Prostate gland (tissue), 2 donors: ENCODE measurements around the gene METRNL. TPM values are rescaled to one million over a fixed set of nuclear protein-coding genes. Genes with fewer than 3 reads are reported as not detected.

Experiments used
- DNase-seq: peaks from one replicate; pipeline ENCODE4 v3.0.0-alpha.2; 2019; ENCODE audit warnings: low spot score
- H3K27ac ChIP-seq, 2 donors: fragments of 200-600 bp; sonication (generic); 2 replicates each; pipeline ENCODE4 v1.5.1; 2017 to 2019
- H3K27me3 ChIP-seq: fragments of 200-600 bp; sonication (generic); replicated peaks from 2 replicates; pipeline ENCODE4 v1.5.1; 2019; ENCODE audit not compliant: insufficient read depth
- H3K36me3 ChIP-seq, 2 donors: fragments of 200-600 bp; sonication (generic); 1 replicate in 1 of 2; 2 replicates in 1 of 2; pipeline versions ENCODE4 v1.5.1 to v1.8.1; 2017 to 2019
- H3K4me1 ChIP-seq: fragments of 200-600 bp; sonication (generic); replicated peaks from 2 replicates; pipeline ENCODE4 v1.5.1; 2019
- H3K4me3 ChIP-seq, 2 donors: fragments of 200-600 bp; sonication (generic); 2 replicates each; pipeline ENCODE4 v1.5.1; 2017 to 2019
- H3K9me3 ChIP-seq: fragments of 200-600 bp; sonication (generic); 2 replicates; pipeline ENCODE4 v1.5.1; 2017
- POLR2A ChIP-seq: fragments of 450-650 bp; IDR thresholded peaks from one replicate; pipeline ENCODE4 v1.6.1; 2016; ENCODE audit warnings: antibody characterized with exemption, mild to moderate bottlenecking
- POLR2AphosphoS5 ChIP-seq: sonication (generic); formaldehyde crosslinking; IDR thresholded peaks from one replicate; pipeline ENCODE4 v1.6.1; 2017; ENCODE audit warnings: antibody characterized with exemption
- WGBS: methylation state at CpG from one replicate; pipeline ENCODE4 v1.1.5; 2018; 5-methylcytosine and 5-hydroxymethylcytosine counted together
- intact Hi-C: fragments of 100-400 bp; cut with DNase I; formaldehyde crosslinking; loops from one replicate; pipeline ENCODE4 v1.14.2; 2022
- total RNA-seq, 2 donors: library from RNA; depleted of rRNA; stranded (reverse); fragments of >200 nt; gene quantifications; one replicate each; pipeline ENCODE4 v1.1.0, GENCODE V29; 2016
- TF ChIP-seq, protein P1 (sequence below), 4 experiments: fragments of 200-600 bp in 2 of 4; fragments of 450-650 bp in 2 of 4; sonication (generic) in 2 of 4; IDR thresholded peaks; 1 replicate in 3 of 4; 2 replicates in 1 of 4; pipeline ENCODE4 v1.5.1; 2016 to 2019; ENCODE audit warnings: antibody characterized with exemption in 4 of 4, mild to moderate bottlenecking in 2 of 4, moderate library complexity in 2 of 4

Gene METRNL
- total RNA-seq, 2 donors from 2014 or later, result 22.4 to 59.4 TPM

- peaks cover 21% of the 10 kb centered on the region for H3K4me1 ChIP-seq
- WGBS, result 94% methylated on average over 38 of the region's 39 CpGs
- H3K36me3 ChIP-seq, result no peaks in the 10 kb centered on the region
- TF ChIP-seq POLR2A (no peak), POLR2AphosphoS5 (no peak)
- TF ChIP-seq, protein P1, sequence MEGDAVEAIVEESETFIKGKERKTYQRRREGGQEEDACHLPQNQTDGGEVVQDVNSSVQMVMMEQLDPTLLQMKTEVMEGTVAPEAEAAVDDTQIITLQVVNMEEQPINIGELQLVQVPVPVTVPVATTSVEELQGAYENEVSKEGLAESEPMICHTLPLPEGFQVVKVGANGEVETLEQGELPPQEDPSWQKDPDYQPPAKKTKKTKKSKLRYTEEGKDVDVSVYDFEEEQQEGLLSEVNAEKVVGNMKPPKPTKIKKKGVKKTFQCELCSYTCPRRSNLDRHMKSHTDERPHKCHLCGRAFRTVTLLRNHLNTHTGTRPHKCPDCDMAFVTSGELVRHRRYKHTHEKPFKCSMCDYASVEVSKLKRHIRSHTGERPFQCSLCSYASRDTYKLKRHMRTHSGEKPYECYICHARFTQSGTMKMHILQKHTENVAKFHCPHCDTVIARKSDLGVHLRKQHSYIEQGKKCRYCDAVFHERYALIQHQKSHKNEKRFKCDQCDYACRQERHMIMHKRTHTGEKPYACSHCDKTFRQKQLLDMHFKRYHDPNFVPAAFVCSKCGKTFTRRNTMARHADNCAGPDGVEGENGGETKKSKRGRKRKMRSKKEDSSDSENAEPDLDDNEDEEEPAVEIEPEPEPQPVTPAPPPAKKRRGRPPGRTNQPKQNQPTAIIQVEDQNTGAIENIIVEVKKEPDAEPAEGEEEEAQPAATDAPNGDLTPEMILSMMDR (IDR thresholded peaks at IDR 0.05), result no peak
- DNase-seq, result no peak
- H3K27me3 ChIP-seq, result no peaks in the 10 kb centered on the region
- H3K9me3 ChIP-seq, result no peaks in the 10 kb centered on the region
- intact Hi-C loops, result no loop called here
- H3K27ac ChIP-seq, result no peak overlapping the region
- H3K4me3 ChIP-seq, result no peak overlapping the region
Observed at GRCh38 chr17:83086907-83087787, 7.7 kb downstream of the METRNL start.

DNA sequence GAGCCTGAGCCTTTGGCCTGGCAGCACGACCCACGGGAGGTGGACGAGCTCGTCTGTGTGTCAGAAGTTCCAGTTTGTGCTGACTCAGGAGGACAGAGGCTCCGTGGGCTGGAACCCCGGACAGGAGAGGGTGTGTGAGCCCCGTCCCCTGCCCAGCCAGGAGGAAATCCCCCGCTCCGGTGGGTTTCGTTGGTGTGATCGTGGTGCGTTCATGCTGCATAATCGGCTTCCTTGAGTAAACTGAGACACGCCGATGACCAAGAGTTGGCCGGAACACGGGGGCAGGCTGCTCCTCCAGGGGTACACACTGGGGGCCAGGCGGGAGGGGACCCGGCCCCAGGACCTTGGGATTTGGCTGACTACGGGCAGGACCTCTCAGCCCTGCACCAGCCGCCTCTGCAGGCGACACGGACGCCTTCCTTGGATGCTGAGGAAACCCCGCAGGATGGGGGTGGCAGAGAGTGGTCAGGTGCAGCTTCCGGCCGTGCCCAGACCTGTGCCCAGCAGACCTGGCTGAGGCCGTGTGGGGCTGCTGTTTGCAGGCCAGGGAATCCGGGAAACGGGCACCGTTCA lies 8.5 kb downstream of the METRNL start:
- TF ChIP-seq, protein P1 (IDR thresholded peaks at IDR 0.05), result no peak
- no peak for TF ChIP-seq POLR2AphosphoS5
- no peak for TF ChIP-seq POLR2A
- Histone ChIP-seq H3K4me3 (no peak overlapping the region), H3K27ac (no peak overlapping the region), H3K36me3 (no peaks in the 10 kb centered on the region), H3K4me1 (peaks cover 21% of the 10 kb centered on the region), H3K9me3 (no peaks in the 10 kb centered on the region), H3K27me3 (no peaks in the 10 kb centered on the region)
- no peak for DNase-seq
- 92% methylated on average over 31 of the region's 31 CpGs for WGBS
- intact Hi-C loops, result no loop called here

- 79% methylated on average over 13 of the region's 13 CpGs for WGBS
- H3K9me3 ChIP-seq, result no peaks in the 10 kb centered on the region
- TF ChIP-seq, protein P1 (IDR thresholded peaks at IDR 0.05), result no peak
- no peak for TF ChIP-seq POLR2A
- H3K27me3 ChIP-seq, result no peaks in the 10 kb centered on the region
- DNase-seq, result no peak
- intact Hi-C loops, result no loop called here
- H3K4me3 ChIP-seq, result no peak overlapping the region
- H3K36me3 ChIP-seq, result no peaks in the 10 kb centered on the region
- H3K4me1 ChIP-seq, result peaks cover 18% of the 10 kb centered on the region
- no peak overlapping the region for H3K27ac ChIP-seq
Observed at GRCh38 chr17:83088451-83088850, 9.0 kb downstream of the METRNL start.

DNA sequence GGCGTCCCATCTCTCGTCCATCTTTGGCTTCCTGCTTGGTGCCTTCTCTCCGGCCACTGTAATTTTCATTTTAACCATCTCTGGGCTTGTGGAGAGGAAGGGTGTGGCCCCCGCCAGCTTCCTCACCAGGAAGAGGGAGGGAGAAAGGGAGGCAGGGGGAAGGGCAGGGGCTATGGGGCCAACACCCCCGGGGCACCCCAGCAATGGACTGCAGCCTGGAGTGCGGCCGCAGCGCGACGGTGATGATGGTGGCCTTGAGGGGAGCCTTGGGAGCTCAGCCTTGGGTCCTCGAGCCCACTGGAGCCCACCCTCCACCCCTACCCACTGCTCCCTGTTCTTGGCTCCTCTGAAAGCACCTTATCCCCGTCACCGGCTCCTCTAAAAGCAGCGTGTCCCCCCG lies 9.5 kb downstream of the METRNL start:
- H3K27ac ChIP-seq, result no peak overlapping the region
- 72% methylated on average over 15 of the region's 15 CpGs for WGBS

More for the DNA sequence above, 9.5 kb downstream of the METRNL start:
- Histone ChIP-seq H3K36me3 (no peaks in the 10 kb centered on the region), H3K27me3 (no peaks in the 10 kb centered on the region), H3K4me3 (no peak overlapping the region), H3K9me3 (no peaks in the 10 kb centered on the region), H3K4me1 (peaks cover 15% of the 10 kb centered on the region)
- intact Hi-C loops, result no loop called here
- DNase-seq, result no peak
- TF ChIP-seq POLR2AphosphoS5 (no peak), POLR2A (no peak)
- TF ChIP-seq, protein P1 (IDR thresholded peaks at IDR 0.05), result no peak
